PFSK-1 (cell line): ENCODE data around the gene PRSS50.

Experiments
- REST ChIP-seq, 2 experiments: IDR thresholded peaks; 2 replicates each; pipeline versions ENCODE4 v1.6.1 to v1.8.0; 2011 to 2012; ENCODE audit warnings: low read depth in 2 of 2, low read length in 2 of 2, control low read depth in 1 of 2, inconsistent platforms in 1 of 2, mild to moderate bottlenecking in 1 of 2, moderate library complexity in 1 of 2; ENCODE audit not compliant: insufficient read depth in 1 of 2
- SIN3A ChIP-seq: IDR thresholded peaks from 2 replicates; pipeline ENCODE4 v1.6.1; 2012; ENCODE audit warnings: mild to moderate bottlenecking, low read length, moderate library complexity, borderline replicate concordance; ENCODE audit not compliant: insufficient read depth
- TAF1 ChIP-seq: IDR thresholded peaks from 2 replicates; pipeline ENCODE4 v1.6.1; 2012; ENCODE audit warnings: low read length, control low read depth, borderline replicate concordance; ENCODE audit not compliant: insufficient read depth

GRCh38 chr3:46679681-46680080 lies 38.0 kb downstream of the PRSS50 start:
- no peak for TF ChIP-seq TAF1
- no peak for TF ChIP-seq REST (IDR thresholded peaks at IDR 0.05; ENCODE audit: insufficient read depth in 1 of 2, low read depth in 2 of 2, low read length in 2 of 2)
- TF ChIP-seq SIN3A: no peak
